ENCODE measurements around the gene MUC5B. TPM values are rescaled to one million over a fixed set of nuclear protein-coding genes. Genes with fewer than 3 reads are reported as not detected.

Gene MUC5B
- total and polyA plus RNA-seq, 2 of the 13 experiments (the other 11 are each of a cell fraction or from before 2014, with no cell fraction given): 0.01 TPM; not detected in 1

DNA sequence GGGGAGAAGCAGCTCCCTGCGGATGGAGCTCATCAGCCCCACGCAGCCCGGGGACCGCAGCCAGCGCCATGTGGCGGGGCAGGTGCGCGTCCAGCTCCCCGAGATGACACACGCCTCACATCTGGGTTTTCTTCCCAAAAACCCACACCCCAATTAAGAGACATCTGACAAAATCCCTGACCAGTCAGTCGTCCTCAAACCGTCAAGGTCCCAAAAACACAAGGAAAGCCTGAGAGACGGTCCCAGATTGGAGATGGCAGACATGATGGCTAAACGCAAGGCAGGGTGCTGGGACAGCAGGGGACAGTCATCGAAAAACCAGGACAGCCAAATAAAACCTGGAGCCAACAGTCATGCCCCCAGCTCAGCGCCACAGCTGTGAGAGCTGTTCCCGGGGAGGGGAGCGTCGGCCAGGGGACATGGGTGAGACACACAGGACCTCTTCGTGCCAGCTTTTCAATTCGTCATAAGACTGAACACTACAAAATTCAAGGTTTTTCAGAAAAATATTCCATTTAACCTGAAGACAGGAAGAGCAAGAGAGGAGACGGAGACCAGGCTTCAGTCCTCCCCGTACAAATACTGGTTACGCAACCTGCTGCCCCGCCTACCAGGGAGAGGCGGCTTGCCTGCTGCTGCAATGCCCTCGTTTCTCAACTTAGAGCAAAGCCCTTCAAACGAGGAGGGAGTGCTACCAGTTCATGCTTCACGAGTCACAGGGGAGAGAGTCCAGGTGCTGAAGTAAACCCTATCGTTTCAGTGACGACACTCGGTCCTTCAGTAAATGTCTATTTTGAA is 76.0 kb downstream of the MUC5B start (continued):
- TF ChIP-seq ZBTB49 (CRISPR knock-in tag; IDR thresholded peaks at IDR 0.05; ENCODE audit: borderline replicate concordance) (no peak), FOXA3 (CRISPR knock-in tag; IDR thresholded peaks at IDR 0.05) (peak; percentile 78), NPAS2 (CRISPR knock-in tag; IDR thresholded peaks at IDR 0.05; ENCODE audit: borderline replicate concordance) (no peak), HINFP (CRISPR knock-in tag; IDR thresholded peaks at IDR 0.05; ENCODE audit: low read depth) (peak; percentile 64), RXRB (CRISPR knock-in tag; IDR thresholded peaks at IDR 0.05; ENCODE audit: borderline replicate concordance) (peak; percentile 77), ZNF790 (CRISPR knock-in tag; IDR thresholded peaks at IDR 0.05; ENCODE audit: borderline replicate concordance) (no peak)
- TF ChIP-seq, protein P1, sequence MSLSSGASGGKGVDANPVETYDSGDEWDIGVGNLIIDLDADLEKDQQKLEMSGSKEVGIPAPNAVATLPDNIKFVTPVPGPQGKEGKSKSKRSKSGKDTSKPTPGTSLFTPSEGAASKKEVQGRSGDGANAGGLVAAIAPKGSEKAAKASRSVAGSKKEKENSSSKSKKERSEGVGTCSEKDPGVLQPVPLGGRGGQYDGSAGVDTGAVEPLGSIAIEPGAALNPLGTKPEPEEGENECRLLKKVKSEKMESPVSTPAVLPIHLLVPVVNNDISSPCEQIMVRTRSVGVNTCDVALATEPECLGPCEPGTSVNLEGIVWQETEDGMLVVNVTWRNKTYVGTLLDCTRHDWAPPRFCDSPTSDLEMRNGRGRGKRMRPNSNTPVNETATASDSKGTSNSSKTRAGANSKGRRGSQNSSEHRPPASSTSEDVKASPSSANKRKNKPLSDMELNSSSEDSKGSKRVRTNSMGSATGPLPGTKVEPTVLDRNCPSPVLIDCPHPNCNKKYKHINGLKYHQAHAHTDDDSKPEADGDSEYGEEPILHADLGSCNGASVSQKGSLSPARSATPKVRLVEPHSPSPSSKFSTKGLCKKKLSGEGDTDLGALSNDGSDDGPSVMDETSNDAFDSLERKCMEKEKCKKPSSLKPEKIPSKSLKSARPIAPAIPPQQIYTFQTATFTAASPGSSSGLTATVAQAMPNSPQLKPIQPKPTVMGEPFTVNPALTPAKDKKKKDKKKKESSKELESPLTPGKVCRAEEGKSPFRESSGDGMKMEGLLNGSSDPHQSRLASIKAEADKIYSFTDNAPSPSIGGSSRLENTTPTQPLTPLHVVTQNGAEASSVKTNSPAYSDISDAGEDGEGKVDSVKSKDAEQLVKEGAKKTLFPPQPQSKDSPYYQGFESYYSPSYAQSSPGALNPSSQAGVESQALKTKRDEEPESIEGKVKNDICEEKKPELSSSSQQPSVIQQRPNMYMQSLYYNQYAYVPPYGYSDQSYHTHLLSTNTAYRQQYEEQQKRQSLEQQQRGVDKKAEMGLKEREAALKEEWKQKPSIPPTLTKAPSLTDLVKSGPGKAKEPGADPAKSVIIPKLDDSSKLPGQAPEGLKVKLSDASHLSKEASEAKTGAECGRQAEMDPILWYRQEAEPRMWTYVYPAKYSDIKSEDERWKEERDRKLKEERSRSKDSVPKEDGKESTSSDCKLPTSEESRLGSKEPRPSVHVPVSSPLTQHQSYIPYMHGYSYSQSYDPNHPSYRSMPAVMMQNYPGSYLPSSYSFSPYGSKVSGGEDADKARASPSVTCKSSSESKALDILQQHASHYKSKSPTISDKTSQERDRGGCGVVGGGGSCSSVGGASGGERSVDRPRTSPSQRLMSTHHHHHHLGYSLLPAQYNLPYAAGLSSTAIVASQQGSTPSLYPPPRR (CRISPR knock-in tag; IDR thresholded peaks at IDR 0.05; ENCODE audit: borderline replicate concordance): 0 out of 2 replicates have a peak, but pooled peaks have one; percentile 59
- TF ChIP-seq, protein P2, sequence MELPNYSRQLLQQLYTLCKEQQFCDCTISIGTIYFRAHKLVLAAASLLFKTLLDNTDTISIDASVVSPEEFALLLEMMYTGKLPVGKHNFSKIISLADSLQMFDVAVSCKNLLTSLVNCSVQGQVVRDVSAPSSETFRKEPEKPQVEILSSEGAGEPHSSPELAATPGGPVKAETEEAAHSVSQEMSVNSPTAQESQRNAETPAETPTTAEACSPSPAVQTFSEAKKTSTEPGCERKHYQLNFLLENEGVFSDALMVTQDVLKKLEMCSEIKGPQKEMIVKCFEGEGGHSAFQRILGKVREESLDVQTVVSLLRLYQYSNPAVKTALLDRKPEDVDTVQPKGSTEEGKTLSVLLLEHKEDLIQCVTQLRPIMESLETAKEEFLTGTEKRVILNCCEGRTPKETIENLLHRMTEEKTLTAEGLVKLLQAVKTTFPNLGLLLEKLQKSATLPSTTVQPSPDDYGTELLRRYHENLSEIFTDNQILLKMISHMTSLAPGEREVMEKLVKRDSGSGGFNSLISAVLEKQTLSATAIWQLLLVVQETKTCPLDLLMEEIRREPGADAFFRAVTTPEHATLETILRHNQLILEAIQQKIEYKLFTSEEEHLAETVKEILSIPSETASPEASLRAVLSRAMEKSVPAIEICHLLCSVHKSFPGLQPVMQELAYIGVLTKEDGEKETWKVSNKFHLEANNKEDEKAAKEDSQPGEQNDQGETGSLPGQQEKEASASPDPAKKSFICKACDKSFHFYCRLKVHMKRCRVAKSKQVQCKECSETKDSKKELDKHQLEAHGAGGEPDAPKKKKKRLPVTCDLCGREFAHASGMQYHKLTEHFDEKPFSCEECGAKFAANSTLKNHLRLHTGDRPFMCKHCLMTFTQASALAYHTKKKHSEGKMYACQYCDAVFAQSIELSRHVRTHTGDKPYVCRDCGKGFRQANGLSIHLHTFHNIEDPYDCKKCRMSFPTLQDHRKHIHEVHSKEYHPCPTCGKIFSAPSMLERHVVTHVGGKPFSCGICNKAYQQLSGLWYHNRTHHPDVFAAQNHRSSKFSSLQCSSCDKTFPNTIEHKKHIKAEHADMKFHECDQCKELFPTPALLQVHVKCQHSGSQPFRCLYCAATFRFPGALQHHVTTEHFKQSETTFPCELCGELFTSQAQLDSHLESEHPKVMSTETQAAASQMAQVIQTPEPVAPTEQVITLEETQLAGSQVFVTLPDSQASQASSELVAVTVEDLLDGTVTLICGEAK (IDR thresholded peaks at IDR 0.05): no peak
- TF ChIP-seq, protein P2 (CRISPR knock-in tag; IDR thresholded peaks at IDR 0.05): 0 out of 2 replicates have a peak, but pooled peaks have one; percentile 27

All from HepG2 (cell line).